Activated CD4-positive, CD25-positive, alpha-beta regulatory T cell (primary cell): Measurements from ENCODE around the gene NXNL1.
A peak's percentile ranks its signal among the peaks of the same experiment; 100 is the strongest.

Experiments used
- DNase-seq, 4 experiments: peaks; one replicate each; lab custom pipeline; 2025; lab: John Stamatoyannopoulos, UW

NXNL1 gene

GRCh38 chr19:17455308-17456123, 5.2 kb downstream of the NXNL1 start:
- no peak for DNase-seq

- no peak for DNase-seq
Measured at GRCh38 chr19:17454576-17455071, 6.1 kb downstream of the NXNL1 start.

- no peak for DNase-seq
Measured at GRCh38 chr19:17451820-17452219, 8.9 kb downstream of the NXNL1 start.

- DNase-seq, result peak in 1 of 4 experiments; percentile 15
Measured at GRCh38 chr19:17450264-17451075, 10.3 kb downstream of the NXNL1 start.

- peak in 3 of 4 experiments; percentile 14 to 32 (median 31) for DNase-seq
Measured at GRCh38 chr19:17448131-17448967, 12.4 kb downstream of the NXNL1 start, which contains the start of gene TMEM221. Gene TMEM221 (minus strand): TSS chr19:17448668. CDS start chr19:17448462, 206 bp downstream.

GRCh38 chr19:17447704-17448130, 13.0 kb downstream of the NXNL1 start:
- DNase-seq, result no peak

- DNase-seq, result no peak
Measured at GRCh38 chr19:17445526-17446165, 15.1 kb downstream of the NXNL1 start.

GRCh38 chr19:17441241-17442021, 19.3 kb downstream of the NXNL1 start:
- no peak for DNase-seq

GRCh38 chr19:17436874-17437267, 23.9 kb downstream of the NXNL1 start:
- DNase-seq, result no peak

GRCh38 chr19:17436094-17436873, 24.4 kb downstream of the NXNL1 start:
- no peak for DNase-seq

- DNase-seq, result no peak
Measured at GRCh38 chr19:17435218-17435617, 25.5 kb downstream of the NXNL1 start.

- DNase-seq, result no peak
Measured at GRCh38 chr19:17431417-17431816, 29.3 kb downstream of the NXNL1 start.

- DNase-seq, result no peak
Measured at GRCh38 chr19:17429641-17430113, 31.0 kb downstream of the NXNL1 start.

GRCh38 chr19:17424743-17425365, 35.9 kb downstream of the NXNL1 start:
- no peak for DNase-seq

GRCh38 chr19:17423429-17424208, 37.1 kb downstream of the NXNL1 start:
- DNase-seq, result no peak

GRCh38 chr19:17421942-17422341, 38.8 kb downstream of the NXNL1 start:
- DNase-seq, result no peak

GRCh38 chr19:17420475-17420924, 40.2 kb downstream of the NXNL1 start:
- DNase-seq, result no peak
